GM19023 (cell line): ENCODE measurements around the gene EPB41L5.
"Not testable (repeated sequence)": the region's sequence is repeated elsewhere in the genome, so short reads cannot be mapped to it uniquely, and the experiment has no call there.

Source experiments
- ATAC-seq: cut with Tn5 transposase; IDR thresholded peaks from one replicate; pipeline ENCODE4 v1.9.1; 2021; ENCODE audit warnings: mild to moderate bottlenecking, moderate library complexity; ENCODE audit not compliant: unreplicated experiment

EPB41L5 gene

DNA sequence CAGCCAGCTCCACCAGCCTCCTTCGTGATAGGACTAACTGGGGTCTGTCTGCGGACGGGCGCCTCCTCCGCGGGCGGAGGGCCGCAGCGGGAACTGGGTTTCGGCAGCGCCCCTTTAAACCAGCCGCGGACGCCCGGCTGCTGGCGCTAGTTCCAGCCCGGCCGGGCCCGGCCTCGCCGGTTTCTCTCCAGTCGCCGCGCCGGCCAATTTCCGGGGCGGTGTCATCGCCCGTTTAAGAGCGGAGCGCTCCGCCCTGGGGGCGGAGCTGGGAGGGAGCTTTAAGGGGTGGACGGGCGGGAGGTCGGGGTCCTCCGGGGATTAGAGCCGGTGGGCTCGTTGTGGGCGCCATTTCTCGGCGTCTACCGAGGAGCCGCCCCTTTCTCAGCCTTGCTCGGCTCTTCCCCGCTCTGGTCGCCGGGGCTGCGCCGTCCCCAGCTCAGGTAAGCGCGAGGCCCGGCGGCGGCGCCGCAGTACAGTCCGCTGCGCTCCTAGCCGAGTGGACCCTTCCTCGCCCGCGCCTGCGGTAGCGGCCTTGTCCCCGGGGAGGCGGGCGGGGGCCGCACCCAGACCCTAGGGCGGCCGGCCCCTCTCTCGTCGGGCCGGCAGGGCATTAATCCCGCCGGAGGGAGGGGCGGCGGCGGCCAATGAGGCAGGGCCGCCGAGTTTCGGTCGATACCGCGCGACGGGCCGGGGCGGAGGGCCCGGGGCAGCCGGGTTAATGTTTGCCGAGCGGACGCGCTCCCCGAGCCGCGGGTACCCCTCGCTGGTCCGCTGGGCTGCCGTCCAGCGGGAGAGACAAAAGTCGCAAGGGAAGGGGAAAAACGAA is at the start of gene EPB41L5:
Gene EPB41L5 (plus strand): TSS at position 307 of the 826 bp plus-strand sequence. CDS start 6,008 bp downstream, outside the sequence.
- ATAC-seq, result peak; percentile 91

DNA sequence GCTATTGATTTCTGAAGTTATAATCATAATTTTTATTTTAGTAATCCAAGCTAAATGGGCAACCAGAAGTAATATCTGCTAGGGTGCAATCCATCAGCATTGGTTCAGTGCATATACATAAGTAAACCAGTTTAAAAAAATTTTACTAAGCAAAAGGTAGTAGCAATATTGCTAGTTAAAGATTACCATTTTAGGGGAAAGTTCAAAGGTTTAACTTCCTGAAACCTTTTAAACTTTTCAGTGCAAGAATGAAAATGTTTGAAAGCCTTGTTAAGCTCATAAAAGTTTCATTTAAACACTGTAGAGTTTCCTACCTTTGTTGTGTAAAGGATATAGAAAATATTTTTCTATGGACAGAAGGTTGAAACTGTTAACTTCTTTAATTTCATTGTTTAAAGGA is 31.0 kb upstream of the EPB41L5 start:
- ATAC-seq, result no peak

DNA sequence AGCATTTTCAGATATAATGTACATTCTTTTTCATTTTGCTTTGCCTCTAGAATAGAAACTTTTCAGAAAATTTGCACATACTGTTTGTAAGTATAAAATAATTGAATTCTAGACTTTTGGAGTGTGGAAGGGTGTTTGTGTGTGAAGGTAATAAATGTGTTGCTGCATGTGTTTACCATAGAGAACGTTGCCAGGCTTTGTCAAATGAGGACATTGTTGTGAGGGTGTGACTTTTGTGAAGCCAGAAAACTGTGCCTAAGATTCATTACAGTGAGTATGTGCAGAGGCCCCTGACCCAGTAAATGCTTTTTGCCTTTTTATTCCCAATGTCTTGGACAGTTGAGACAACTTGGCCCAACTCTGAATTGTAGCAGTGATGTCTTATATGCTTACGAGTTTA is 30.4 kb upstream of the EPB41L5 start:
- ATAC-seq, result no peak

DNA sequence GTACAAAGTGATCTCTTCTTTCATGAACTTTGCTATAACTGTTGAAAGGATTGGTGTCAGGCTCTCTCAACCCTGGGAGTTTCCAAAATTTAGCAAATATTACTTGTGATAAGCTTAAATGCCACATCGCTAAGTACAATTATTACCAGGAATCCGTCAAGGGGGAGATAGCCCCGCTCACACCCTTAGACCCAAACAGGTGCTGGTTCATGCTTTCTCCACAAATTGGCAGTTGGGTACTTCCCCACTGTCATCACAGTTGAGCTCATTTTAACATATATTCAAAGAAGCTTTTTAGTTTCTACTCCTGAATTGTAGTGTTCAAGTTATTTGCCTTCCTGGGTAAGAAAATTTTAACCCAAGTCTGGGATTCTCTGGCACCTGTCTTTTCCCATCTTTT is 29.8 kb upstream of the EPB41L5 start:
- no peak for ATAC-seq

DNA sequence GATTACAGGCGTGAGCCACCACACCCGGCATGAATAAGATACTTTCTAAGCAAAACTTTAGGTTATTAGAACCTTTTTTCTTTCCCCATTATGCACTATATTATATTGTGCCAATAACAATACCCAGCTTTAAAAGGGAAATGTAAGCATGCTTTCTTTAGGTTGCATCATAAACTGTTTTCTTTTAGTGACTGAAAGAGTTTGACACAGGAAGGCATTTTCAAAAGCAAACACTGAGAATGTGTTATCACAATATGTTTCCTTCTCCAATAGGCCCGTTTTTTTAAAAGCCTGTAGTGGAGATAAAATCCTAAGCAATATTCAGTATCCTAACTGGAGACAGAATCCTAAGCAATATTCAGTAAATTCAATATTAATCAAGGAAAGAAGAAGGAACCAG is 16.7 kb upstream of the EPB41L5 start:
- ATAC-seq, result no peak

DNA sequence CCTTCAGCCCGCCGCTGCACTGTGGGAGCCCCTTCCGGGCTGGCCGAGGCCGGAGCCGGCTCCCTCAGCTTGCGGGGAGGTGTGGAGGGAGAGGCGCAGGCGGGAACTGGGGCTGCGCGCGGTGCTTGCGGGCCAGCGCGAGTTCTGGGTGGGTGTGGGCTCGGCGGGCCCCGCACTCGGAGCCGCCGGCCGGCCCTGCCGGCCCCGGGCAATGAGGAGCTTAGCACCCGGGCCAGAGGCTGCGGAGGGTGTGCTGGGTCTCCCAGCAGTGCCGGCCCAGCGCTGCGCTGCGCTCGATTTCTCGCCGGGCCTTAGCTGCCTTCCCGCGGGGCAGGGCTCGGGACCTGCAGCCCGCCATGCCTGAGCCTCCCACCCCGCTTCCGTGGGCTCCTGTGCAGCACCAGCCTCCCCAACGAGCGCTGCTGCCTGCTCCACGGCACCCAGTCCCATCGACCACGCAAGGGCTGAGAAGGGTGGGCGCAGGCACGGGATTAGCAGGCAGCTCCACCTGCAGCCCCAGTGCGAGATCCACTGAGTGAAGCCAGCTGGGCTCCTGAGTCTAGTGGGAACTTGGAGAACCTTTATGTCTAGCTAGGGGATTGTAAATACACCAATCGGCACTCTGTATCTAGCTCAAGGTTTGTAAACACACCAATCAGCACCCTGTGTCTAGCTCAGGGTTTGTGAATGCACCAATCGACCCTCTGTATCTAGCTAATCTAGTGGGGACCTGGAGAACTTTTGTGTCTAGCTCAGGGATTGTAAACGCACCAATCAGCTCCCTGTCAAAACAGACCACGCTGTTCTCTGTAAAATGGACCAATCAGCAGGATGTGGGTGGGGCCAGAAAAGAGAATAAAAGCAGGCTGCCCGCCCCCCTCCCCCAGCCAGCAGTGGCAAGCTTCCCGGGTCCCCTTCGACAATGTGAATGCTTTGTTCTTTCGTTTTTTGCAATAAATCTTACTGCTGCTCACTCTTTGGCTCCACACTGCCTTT is 15.7 kb upstream of the EPB41L5 start:
- not testable (repeated sequence) for ATAC-seq

DNA sequence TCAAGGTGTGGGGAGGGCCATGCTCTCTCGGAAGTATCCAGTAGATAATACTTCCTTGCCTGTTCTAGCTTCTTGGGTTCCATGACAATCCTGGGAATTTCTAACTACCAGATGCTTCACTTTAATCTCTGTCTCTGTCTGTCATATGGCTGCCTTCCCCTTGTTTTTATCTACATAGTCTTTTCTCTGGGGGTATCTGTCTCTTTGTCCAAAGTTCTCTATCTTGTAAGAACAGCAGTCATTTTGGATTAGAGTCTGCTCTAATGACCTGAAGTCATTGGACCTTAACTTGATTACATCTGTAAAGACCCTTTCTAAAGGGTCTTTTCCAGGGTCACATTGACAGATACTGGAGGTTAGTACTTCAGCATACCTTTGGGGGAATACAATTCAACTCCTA is 11.4 kb upstream of the EPB41L5 start:
- no peak for ATAC-seq

DNA sequence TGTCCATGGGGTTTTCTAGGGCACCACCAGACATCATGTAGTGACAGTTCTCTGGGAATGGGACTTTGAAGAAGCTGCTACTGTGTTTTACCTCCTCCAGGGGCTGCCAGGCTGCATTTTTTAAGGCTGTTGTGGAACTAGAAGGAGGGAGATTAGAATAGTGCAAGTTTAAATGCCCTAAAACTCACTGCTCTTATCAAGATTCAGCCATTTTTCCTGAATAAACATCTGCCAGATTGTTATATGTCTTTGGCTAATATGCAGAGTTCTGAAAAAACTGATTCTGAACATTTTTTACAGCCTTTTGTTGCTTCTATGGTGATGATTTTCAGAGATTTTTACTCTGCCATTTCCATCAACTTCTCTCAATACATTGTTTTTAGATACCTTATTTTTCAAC is 8.6 kb upstream of the EPB41L5 start:
- no peak for ATAC-seq

DNA sequence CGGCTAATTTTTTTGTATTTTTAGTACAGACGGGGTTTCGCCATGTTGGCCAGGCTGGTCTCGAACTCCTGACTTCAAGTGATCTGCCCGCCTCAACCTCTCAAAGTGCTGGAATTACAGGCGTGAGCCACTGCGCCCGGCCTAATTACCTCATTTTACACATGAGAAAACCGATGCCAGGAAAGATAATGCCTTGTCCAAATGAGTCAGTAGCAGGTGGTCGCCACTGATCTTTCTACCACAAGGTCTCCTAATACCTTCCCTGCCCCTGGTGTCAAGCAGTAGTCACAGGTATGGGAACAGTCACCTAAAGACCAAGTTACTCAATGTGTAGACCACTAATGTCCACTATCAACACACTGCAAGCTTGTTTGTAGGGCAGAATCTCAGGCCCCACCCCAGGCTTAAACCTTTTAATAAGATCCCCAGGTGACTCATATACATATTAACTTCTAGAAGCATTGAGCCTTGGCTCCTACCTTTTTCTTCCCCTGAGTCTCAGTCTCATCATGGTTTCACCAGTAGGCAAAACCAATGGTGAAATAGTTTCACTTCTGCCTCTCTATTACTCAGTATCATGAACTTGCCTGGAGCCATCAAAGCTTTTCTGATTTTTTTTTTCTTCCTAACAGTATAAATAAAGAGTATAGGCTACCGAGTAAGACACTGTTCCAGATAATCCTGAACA is 6.9 kb upstream of the EPB41L5 start:
- ATAC-seq, result peak; percentile 82

DNA sequence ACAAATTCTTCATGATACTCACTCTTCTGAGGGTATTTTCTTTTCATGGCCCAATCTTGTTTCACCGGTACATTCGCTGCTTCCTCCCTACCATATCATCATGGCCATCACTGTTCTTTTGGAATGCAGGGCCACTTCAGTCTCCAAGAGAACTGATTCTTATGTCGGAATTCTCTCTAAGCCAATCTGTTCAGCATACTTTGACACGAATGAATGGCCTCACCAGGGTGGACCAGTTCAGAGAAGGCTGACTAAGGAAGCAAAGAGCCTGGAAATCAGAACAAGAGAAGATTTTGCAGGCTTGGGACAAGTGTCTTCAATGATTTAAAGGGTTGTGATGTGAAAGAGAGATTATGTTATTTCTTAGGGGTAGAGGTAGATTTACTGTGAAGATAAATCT is 5.0 kb upstream of the EPB41L5 start:
- no peak for ATAC-seq

DNA sequence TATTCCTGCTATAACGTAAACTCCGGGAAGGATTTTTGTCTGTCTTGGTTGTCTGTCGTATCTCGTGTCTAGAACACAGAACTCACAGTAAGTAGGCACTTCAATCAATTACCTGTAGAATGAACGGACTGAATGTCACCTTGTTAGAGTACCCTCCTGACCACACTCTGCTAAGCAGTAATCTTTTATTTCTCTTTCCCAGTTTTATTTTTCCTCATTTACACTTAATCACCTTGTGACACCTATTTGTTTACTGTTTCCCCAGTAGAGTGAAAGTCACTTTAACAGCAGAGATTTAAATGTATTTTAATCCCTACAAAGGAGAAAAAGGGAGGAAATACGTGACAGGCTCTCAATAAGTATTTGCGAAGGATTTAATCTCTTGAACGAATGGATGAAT is 514 bp upstream of the EPB41L5 start:
- ATAC-seq, result no peak

DNA sequence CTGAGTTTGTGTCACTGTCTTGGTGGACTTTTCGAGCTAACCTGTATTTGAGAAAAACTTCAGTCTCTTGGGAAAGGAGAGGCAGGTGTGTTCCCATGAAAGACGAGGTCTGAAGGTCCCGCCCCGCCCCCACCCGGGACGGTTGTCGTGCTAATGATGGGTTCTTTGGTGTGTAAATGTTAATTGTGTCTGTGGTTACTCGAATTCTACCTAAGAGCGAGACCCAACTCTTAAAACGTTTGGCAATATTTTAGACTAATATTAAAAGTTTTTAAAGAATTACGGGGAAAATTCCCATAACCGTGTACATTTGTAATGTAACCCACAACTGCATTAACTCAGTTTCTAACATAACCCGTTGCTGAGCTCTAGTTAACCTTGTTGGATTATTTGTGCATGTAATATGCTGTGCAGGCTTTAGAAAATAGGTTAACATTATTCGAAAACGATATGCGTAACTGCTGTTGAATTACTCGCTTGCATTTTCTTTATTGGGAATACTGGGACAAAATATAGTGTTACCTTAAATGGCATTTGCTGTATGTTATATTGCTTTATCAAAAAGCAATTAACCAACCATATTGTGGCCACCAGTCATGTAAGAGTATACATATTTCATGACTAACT is 833 bp downstream of the EPB41L5 start:
- ATAC-seq, result peak; percentile 4

DNA sequence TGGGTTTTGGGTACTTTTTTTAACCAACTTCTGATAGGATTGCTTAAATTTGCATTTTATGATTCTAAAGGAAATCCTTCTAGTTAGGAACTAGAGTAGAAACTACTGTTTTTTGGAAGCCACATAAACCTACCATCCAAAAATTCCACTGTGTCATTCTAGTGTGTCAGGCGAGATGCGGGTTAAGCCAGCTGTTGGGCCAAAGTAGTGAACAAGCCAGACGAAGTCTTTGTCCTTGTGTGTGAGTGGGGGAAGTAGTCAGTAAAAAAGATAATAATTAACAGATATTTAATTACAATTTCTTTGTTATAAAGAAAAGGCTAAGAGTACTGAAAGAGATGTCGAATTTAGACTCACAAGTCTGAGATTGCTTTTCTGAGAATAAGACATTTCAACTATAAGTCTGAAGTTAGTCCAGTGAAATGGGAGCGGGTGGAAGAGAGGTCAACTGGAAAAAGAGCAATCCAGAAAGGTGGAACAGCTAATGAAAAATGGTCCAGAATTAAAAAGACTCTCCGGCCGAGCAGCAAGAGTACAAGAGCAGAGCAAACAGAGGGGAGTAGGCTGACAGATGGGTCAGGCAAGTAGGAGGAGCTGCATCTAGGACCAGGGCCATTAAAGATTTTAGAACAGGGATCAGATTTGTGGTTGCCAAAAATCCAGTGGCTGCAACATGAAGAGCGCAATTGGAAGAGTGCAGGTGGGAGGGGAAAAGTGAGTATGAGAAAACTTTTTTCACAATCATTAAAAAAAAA is 1.5 kb downstream of the EPB41L5 start:
- no peak for ATAC-seq

DNA sequence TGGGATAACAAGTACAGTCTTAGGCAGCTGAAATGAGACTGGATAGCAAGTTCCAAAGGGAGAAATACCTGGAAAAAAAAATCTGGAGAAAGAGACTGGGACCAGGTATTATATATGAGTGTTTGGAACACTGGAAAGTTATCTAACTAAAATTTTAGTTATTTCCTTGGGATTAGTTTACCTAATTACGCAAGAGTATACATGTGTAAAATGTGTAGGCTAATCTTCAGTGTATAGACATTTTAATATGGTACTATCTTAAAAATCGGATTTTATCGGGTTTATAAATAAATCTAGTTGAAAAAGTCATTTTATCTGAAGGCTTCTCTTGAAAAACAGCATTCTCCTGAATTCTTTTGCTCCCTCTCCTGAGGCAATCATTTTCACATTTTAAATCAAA is 3.9 kb downstream of the EPB41L5 start:
- no peak for ATAC-seq

DNA sequence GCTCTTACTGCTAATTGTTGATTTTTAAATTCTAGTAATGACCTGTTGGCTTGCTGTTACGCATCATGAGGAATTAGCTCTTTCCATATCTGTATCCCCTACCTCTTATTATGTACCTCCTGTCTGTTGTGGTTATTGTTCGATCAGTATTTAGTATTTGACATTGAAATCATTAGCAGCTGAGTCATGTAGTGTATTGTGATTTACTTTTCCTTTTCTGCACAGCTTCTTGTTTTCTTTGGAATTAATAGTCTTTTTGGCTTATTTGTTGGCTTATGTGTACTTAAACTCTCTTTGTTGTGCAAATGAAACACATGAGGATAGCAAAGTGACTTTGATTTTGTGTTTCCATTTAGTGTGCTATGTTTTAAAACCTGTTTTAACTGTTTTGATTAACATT is 4.3 kb downstream of the EPB41L5 start:
- no peak for ATAC-seq

DNA sequence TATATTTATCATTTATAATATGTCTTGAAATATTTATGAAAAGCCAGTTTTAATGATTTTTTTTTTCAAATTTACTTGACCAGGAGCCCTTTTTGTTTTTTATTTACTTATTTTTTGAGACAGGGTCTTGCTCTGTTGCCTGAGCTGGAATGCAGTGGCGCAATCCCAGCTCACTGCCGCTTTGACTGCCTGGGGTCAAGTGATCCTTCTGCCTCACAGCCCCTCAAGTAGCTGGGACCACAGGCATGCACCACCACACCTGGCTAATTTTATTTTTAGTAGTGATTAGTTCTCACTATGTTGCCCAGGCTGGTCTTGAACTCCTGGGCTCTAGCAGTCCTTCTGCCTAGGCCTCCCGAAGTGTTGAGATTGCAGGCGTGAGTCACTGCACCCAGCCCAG is 5.7 kb downstream of the EPB41L5 start:
- no peak for ATAC-seq

DNA sequence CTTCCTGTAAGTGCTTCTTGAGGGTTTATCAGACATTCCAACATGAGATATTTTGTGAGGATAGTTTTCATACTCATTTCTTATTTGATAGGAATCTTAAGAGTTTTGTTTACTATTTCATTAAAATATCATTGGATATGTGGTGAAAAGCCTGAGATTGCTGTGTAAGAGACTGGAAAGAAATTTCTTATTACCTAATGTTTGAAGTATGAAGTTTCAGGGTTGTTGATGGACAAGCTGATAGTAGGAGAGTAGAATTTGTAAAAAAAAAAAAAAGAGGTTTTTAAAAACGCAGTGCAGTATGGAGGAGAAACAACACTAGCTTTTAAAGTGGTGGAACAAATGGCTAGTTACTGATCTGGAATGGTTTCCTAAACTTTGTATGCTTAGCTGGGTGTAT is 7.7 kb downstream of the EPB41L5 start:
- no peak for ATAC-seq

DNA sequence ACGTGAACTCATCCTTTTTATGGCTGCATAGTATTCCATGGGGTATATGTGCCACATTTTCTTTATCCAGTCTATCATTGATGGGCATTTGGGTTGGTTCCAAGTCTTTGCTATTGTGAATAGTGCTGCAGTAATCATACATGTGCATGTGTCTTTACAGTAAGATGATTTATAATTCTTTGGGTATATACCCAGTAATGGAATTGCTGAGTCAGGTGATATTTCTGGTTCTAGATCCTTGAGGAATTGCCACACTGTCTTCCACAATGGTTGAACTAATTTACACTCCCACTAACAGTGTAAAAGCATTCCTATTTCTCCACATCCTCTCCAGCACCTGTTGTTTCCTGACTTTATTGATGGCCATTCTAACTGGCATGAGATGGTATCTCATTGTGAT is 9.6 kb downstream of the EPB41L5 start:
- ATAC-seq, result not testable (repeated sequence)

DNA sequence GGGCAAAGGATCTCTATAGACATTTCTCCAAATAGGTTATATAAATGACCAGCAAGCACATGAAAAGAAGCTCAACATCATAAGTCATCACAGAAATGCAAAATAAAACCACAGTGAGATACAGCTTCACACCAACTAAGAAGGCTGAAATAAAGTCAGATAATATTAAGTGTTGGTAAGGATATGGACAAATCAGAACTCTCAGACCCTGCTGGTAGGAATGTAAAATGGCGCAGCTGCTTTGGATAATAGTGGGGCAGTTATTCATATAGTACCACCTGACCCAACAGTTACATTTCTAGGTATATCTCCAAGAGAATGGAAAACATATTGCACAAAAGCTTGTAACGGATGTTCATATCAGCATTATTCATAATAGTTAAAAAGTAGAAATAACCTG is 14.0 kb downstream of the EPB41L5 start:
- ATAC-seq, result no peak

DNA sequence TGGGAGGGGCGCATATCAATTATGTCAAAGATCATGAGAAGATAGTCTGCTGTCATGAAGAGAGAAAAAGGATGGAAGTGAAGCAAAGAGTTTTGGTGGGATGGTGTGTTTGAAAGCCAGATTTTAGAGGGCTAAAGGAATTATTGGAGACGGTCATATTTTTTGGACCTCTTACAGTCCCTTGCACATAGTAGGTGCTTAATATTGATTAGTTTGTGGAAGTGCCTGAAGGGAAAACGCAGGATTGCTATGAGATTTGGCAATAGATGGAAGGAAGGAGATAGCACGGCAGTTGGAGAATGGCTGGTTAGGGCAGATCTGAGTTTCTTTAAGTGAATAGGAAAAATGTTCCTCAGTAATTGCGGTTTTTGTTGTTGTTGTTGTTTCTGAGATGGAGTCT is 15.9 kb downstream of the EPB41L5 start:
- ATAC-seq, result no peak
